Activated naive CD8-positive, alpha-beta T cell treated with anti-CD3 and anti-CD28 coated beads for 36 hours (primary cell): ENCODE data around the gene RAB39A. TPM values are rescaled to one million over a fixed set of nuclear protein-coding genes. Genes with fewer than 3 reads are reported as not detected.

Experiments
- DNase-seq: peaks from one replicate; pipeline ENCODE4 v3.0.0; 2021
- H3K27ac Mint-ChIP-seq: one replicate; pipeline ENCODE4 v1.8.0; 2022; ENCODE audit warnings: mild to moderate bottlenecking, moderate library complexity, mixed read lengths
- H3K27me3 Mint-ChIP-seq: one replicate; pipeline ENCODE4 v1.8.0; 2022; ENCODE audit warnings: mild to moderate bottlenecking, mixed read lengths
- H3K36me3 Mint-ChIP-seq: one replicate; pipeline ENCODE4 v1.8.0; 2021; ENCODE audit warnings: mild to moderate bottlenecking, mixed read lengths
- H3K4me1 Mint-ChIP-seq: one replicate; pipeline ENCODE4 v1.8.0; 2021; ENCODE audit warnings: mixed read lengths
- H3K4me3 Mint-ChIP-seq: one replicate; pipeline ENCODE4 v1.8.0; 2022; ENCODE audit warnings: mild to moderate bottlenecking, moderate library complexity, mixed read lengths
- H3K9me3 Mint-ChIP-seq: one replicate; pipeline ENCODE4 v1.8.0; 2022; ENCODE audit warnings: mixed read lengths
- total RNA-seq, 2 experiments: library from RNA; stranded (reverse); gene quantifications; one replicate each; pipeline ENCODE4 v1.2.3, GENCODE V29; 2021

The RAB39A gene
- total RNA-seq, 2 experiments from 2014 or later, result 0.26 TPM; not detected in 1

- Mint-ChIP-seq H3K4me3 (no peak overlapping the region), H3K27ac (no peak overlapping the region), H3K4me1 (no peaks in the 10 kb centered on the region), H3K27me3 (peaks cover 4% of the 10 kb centered on the region), H3K36me3 (no peaks in the 10 kb centered on the region), H3K9me3 (no peaks in the 10 kb centered on the region)
- no peak for DNase-seq
Measured at GRCh38 chr11:107996006-107996776, 67.9 kb downstream of the RAB39A start.

- Mint-ChIP-seq H3K27me3 (peaks cover 4% of the 10 kb centered on the region), H3K4me1 (no peaks in the 10 kb centered on the region), H3K36me3 (no peaks in the 10 kb centered on the region), H3K4me3 (no peak overlapping the region), H3K27ac (no peak overlapping the region), H3K9me3 (no peaks in the 10 kb centered on the region)
- no peak for DNase-seq
Measured at GRCh38 chr11:107998761-107999160, 70.5 kb downstream of the RAB39A start.

- peaks cover 4% of the 10 kb centered on the region for H3K27me3 Mint-ChIP-seq
- H3K4me3 Mint-ChIP-seq, result no peak overlapping the region
- no peaks in the 10 kb centered on the region for H3K4me1 Mint-ChIP-seq
- H3K27ac Mint-ChIP-seq, result no peak overlapping the region
- H3K36me3 Mint-ChIP-seq, result no peaks in the 10 kb centered on the region
- no peaks in the 10 kb centered on the region for H3K9me3 Mint-ChIP-seq
- peak; percentile 44 for DNase-seq
Measured at GRCh38 chr11:107999759-108000455, 71.7 kb downstream of the RAB39A start.

- H3K4me1 Mint-ChIP-seq, result no peaks in the 10 kb centered on the region
- no peaks in the 10 kb centered on the region for H3K9me3 Mint-ChIP-seq
- H3K4me3 Mint-ChIP-seq, result no peak overlapping the region
- DNase-seq, result no peak
- peaks cover 4% of the 10 kb centered on the region for H3K27me3 Mint-ChIP-seq
- no peaks in the 10 kb centered on the region for H3K36me3 Mint-ChIP-seq
- no peak overlapping the region for H3K27ac Mint-ChIP-seq
Measured at GRCh38 chr11:108002476-108002875, 74.2 kb downstream of the RAB39A start.

GRCh38 chr11:108003623-108004022 is 75.4 kb downstream of the RAB39A start:
- Mint-ChIP-seq H3K4me3 (no peak overlapping the region), H3K27ac (no peak overlapping the region), H3K9me3 (no peaks in the 10 kb centered on the region), H3K4me1 (peaks cover 5% of the 10 kb centered on the region), H3K36me3 (no peaks in the 10 kb centered on the region), H3K27me3 (peaks cover under 1% of the 10 kb centered on the region)
- no peak for DNase-seq

- H3K9me3 Mint-ChIP-seq, result no peaks in the 10 kb centered on the region
- H3K4me1 Mint-ChIP-seq, result peaks cover 17% of the 10 kb centered on the region
- peaks cover 13% of the 10 kb centered on the region for H3K36me3 Mint-ChIP-seq
- H3K27me3 Mint-ChIP-seq, result no peaks in the 10 kb centered on the region
- no peak overlapping the region for H3K4me3 Mint-ChIP-seq
- no peak for DNase-seq
- no peak overlapping the region for H3K27ac Mint-ChIP-seq
Measured at GRCh38 chr11:108007819-108008218, 79.6 kb downstream of the RAB39A start.

- Mint-ChIP-seq H3K9me3 (no peaks in the 10 kb centered on the region), H3K36me3 (peaks cover 13% of the 10 kb centered on the region), H3K4me3 (peak within 1 kb of the TSS; percentile 93), H3K27me3 (no peaks in the 10 kb centered on the region), H3K27ac (peak within 1 kb of the TSS; percentile 95), H3K4me1 (peaks cover 17% of the 10 kb centered on the region)
- DNase-seq, result peak; percentile 93
Measured at GRCh38 chr11:108008656-108009496, 80.6 kb downstream of the RAB39A start, which contains the start of gene CUL5. Gene CUL5, plus strand, starts transcription at chr11:108008898. Its CDS starts 451 bp downstream, at chr11:108009349.

GRCh38 chr11:108009497-108010370 is 81.5 kb downstream of the RAB39A start:
- H3K4me3 Mint-ChIP-seq, result peak overlapping the region; percentile 93
- H3K27me3 Mint-ChIP-seq, result no peaks in the 10 kb centered on the region
- peak overlapping the region; percentile 95 for H3K27ac Mint-ChIP-seq
- H3K9me3 Mint-ChIP-seq, result no peaks in the 10 kb centered on the region
- peaks cover 13% of the 10 kb centered on the region for H3K36me3 Mint-ChIP-seq
- DNase-seq, result no peak
- H3K4me1 Mint-ChIP-seq, result peaks cover 18% of the 10 kb centered on the region

GRCh38 chr11:108012139-108012725 is 84.0 kb downstream of the RAB39A start:
- Mint-ChIP-seq H3K4me3 (no peak overlapping the region), H3K36me3 (peaks cover 15% of the 10 kb centered on the region), H3K9me3 (no peaks in the 10 kb centered on the region), H3K4me1 (peaks cover 33% of the 10 kb centered on the region), H3K27ac (no peak overlapping the region), H3K27me3 (no peaks in the 10 kb centered on the region)
- DNase-seq, result no peak

Other genes with a start within 250 kb of the RAB39A start
- not detected for gene SLN, start 216.4 kb upstream of the RAB39A start, total RNA-seq
- gene SLC35F2, start 69.7 kb upstream of the RAB39A start, total RNA-seq, result 10 to 100 TPM; 25.0 to 28.4 TPM
- 10 to 100 TPM; 35.4 to 37.5 TPM for gene CUL5, start 80.5 kb downstream of the RAB39A start, total RNA-seq
- 10 to 100 TPM; 63.6 to 74.3 TPM for gene ACAT1, start 193.1 kb downstream of the RAB39A start, total RNA-seq